Umbilical cord (tissue), 2 donors: ENCODE data around the gene SMCHD1. TPM values are rescaled to one million over a fixed set of nuclear protein-coding genes. Genes with fewer than 3 reads are reported as not detected.
A peak's percentile ranks its signal among the peaks of the same experiment; 100 is the strongest.
"Not testable (repeated sequence)": the region's sequence is repeated elsewhere in the genome, so short reads cannot be mapped to it uniquely, and the experiment has no call there.

ENCODE experiments used
- DNase-seq: peaks from one replicate; pipeline ENCODE4 v3.0.0-alpha.2; 2015; ENCODE audit warnings: low spot score
- total RNA-seq: library from RNA; depleted of rRNA; stranded (reverse); fragments of >200 nt; gene quantifications from one replicate; pipeline ENCODE4 v1.2.3, GENCODE V29; 2014; ENCODE audit warnings: low replicate concordance; ENCODE audit not compliant: insufficient read depth

Gene SMCHD1
- total RNA-seq, 1 donor from 2014 or later, result 165 TPM

DNA sequence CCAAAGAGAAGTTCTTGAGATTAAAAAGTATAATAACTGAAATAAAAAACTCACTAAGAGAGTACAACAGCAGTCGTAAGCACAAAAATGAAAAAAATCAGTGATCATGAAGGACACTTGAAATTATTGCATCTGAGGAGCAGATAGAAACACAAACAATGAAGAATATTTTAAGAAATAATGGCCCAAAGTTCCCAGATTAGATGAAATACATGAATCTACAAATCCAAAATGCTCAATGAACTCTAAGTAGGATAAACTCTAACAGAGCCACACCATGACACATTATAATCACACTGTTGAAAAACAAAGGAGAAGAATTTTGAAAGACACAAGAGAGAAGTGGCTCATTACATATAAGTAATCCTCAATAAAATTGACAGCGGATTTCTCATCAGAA lies 159.4 kb downstream of the SMCHD1 start:
- DNase-seq, result no peak

DNA sequence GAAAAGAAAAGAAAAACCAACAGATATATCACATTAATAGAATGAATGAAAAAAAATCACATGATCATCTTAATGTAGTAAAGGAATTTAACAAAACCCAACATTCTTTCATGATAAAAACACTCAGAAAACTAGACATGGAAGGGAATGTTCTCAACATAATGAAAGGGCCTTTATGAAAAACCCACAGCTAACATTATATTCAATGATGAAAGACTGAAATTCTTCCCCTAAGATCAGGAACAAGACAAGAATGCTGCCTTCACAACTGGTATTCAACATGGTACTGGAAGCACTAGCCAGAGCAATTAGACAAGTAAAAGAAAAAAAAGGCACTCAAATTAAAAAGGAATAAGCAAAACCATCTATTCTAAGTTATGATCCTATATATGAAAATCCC lies 162.8 kb downstream of the SMCHD1 start:
- no peak for DNase-seq

DNA sequence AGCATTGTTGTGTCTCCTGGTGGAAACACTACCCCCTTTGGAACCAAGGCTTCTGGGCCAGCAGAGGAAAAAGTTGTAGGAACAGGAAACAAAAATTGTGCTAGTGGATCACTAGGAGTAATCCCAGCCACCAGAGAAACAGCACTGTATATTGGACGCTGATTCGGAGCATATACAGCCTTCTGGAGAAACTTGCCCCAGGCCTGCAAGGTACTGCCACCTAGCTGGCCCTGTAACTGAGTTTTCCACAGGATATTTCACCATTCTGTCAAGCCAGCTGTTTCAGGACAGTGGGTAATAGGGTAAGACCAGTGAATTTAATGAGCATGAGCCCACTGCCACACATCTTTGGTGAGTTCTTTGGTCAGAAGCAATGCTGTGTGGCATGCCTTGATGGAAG lies 166.2 kb downstream of the SMCHD1 start:
- DNase-seq, result no peak

DNA sequence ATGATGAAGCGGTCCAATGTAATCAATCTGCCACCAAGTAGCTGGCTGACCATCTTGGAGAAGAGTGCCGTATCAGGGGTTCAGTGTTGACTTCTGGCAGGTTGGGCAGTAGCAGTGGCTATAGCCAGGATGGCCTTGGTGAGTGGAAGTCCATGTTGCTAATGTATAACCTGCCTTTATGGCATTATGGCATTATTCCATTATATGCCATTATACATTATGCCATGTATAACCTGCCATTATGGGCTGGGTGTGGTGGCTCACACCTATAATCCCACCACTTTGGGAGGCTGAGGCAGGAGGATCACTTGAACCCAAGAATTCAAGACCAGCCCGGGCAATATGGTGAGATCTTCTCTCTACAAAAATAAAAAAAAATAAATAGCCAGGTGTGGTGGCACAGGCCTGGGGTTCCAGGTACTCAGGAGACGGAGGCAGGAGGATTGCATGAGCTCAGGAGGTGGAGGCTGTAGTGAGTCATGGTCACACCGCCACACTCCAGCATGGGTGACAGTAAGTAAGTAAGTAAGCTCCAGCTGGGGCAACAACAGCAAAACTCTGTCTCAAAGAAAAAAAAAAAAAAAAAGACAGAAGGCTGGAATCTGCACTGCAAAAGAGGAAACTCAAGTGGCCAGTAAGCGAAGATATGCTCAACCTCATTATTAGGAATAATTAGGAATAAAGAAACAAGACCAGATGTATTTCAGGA lies 166.8 kb downstream of the SMCHD1 start:
- DNase-seq, result no peak

- DNase-seq, result no peak
Measured at GRCh38 chr18:2823202-2823601, 167.7 kb downstream of the SMCHD1 start.

DNA sequence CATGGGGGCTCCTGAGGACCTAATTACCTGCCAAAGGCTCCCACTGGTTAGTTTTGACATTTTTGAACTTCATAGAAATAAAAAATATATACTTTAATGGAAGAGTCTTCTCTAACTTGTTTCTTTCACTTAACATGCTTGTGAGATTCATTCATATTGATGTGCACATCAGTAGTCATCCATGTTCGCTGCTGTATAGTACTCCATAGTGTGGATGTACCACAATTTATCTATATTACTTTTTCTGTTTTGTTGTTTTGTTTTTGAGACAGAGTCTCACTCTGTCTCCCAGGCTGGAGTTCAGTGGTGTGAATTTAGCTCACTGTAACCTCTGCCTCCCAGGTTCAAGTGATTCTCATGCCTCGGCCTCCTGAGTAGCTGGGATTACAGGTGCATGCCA lies 168.4 kb downstream of the SMCHD1 start:
- no peak for DNase-seq

DNA sequence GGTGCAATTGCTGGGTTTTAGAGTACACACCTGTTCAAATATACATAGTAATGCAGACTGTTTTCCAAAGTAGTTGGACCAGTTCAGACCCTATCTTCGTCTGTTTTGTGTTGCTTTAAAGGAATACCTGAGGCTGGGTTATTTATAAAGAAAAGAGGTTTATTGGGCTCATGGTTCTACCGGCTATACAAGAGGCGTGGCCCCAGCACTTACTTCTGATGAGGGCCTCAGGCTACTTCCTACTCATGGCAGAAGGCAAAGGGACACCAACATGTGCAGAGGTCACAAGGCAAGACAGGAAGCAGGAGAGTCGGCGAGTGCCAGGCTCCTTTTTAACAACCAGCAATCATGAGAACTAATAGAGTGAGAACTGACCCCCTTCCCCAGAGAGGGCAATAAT lies 169.3 kb downstream of the SMCHD1 start:
- DNase-seq, result no peak

- DNase-seq, result peak; percentile 98
Measured at GRCh38 chr18:2825613-2826175, 170.2 kb downstream of the SMCHD1 start.

DNA sequence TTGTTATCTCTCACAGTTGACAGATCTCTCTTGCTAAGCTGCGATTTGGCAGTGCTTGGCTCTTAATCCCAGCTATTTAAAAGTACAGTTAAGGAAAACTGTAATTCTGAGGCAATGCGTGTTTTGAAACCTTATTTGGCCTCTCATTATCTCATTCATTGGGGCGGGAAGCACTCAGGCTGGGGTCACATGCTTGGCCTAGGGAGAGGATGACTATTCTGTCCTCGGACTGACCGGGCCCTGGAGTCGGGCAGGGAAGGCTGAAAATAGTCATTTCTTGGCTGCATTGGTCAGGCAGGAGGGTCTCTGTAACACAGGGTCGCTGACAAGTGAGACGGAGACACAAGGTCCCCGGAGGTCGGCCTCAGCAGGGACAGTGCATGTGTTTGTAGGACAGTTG lies 171.1 kb downstream of the SMCHD1 start:
- peak; percentile 97 for DNase-seq

- peak; percentile 76 for DNase-seq
Measured at GRCh38 chr18:2827061-2827460, 171.5 kb downstream of the SMCHD1 start.

DNA sequence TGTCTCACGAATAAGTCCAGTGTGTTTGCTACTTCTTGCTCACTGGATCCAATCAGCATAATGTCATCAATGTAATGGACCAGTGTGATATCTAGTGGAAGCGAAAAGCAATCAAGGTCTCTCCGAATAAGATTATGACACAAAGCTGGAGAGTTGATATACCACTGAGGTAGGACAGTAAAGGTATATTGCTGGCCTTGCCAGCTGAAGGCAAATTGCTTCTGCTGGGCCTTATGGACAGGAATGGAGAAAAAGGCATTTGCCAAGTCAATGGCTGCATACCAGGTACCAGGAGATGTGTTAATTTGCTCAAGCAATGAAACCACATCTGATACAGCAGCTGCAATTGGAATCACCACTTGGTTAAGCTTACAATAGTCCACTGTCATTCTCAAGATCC lies 180.6 kb downstream of the SMCHD1 start:
- DNase-seq, result not testable (repeated sequence)

DNA sequence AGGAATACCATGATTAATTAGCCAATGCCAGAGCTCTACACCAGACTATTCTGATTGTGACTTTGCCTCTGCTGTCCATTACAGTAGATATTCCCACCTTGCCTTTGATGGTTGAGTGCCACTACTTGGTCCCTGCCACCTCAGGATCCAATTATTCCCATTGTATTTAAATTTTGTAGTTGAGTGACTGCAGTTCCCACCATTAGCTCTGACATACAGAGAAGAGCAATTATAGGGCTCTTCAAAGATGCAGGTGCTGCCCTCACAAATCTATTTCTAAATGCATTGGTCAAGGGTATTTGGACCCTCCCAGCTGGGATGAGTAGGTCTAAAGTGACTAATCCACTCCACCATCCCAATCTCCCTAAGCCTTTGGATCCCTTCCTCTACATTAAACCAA lies 181.8 kb downstream of the SMCHD1 start:
- DNase-seq, result not testable (repeated sequence)

- DNase-seq, result no peak
Measured at GRCh38 chr18:2839202-2839601, 183.7 kb downstream of the SMCHD1 start.

DNA sequence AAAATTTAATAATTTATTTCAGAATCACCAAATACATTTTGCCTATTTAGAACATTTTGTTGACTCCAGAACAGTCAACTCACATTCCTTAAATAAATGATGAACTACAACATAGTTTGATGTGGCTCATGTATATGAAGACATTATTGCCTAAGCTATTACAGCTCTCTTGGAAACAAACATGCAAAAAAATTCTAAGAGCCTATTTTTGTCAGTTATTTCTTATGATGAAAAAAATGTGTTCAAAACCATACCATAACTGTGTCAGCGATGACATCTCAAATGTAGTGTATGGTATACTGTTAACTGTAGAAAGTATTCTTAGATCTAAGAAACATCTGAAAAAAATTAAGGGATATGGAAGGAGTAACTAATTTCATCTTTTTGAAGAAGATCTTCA lies 185.0 kb downstream of the SMCHD1 start:
- DNase-seq, result no peak

DNA sequence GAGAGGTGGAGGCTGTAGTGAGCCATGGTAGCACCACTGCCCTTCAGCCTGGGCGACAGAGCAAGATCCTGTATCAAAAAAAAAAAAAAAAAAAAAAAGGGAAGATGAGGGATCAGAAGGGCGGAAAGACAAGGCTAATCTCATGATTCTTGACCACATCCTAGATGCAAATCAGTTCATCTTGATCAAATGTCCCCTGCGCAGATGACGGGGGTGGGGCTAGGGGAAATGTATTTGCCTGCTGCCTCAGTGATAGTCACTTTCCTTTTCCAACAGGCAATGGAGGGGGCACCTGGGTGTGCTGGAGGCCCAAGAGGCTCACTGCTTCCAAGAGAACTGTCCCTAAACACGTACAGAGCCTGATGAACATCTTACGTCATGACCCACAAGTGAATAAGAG lies 187.6 kb downstream of the SMCHD1 start:
- no peak for DNase-seq

- no peak for DNase-seq
Measured at GRCh38 chr18:2845172-2845571, 189.6 kb downstream of the SMCHD1 start.

GRCh38 chr18:2846636-2847316 lies 191.2 kb downstream of the SMCHD1 start, which contains the start of gene EMILIN2:
TSS of gene EMILIN2 (plus strand) at chr18:2847006. CDS start at chr18:2847189, 183 bp downstream.
- DNase-seq, result peak; percentile 83

DNA sequence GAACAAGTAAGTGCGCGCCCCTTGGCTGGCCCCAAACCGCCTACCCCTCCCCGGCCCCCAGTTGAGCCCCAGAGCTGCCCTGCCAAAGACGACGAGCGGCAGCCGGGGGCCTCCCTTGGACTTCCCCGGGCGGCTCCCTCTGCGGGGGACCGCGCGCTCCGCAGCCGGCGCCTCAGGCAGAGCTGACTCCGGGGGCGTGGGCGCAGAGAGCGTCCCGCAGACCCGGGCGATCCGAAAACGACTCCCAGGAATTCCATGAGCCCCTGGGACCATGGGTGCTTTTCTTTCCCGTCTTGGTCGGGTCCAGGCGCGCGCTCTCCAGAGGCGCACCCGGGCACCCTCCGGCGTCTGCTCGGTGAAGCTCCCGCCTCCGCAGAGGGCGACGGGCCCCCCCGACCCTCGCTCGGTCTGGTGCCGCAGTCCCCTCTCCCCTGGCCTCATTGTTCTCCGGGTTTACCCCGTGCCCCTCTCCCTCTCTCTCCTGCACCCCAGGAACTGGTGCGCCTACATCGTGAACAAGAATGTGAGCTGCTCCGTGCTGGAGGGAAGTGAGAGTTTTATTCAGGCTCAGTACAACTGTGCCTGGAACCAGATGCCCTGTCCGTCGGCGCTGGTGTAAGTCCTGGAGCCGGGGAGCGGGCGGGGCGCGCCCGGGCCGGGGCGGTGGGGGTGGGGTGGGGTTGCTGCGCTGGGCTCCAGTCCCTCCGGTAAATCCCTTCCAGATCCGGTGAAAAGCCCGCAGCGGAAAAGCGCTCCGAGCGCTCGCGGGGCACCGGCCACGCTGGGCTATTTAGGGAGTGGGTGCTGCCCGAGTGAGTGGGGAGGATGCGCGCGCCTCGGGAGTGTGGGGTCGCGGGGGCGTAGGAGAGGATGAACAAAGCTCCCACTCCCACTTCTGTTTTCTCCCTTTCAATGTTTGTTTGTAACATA lies 192.1 kb downstream of the SMCHD1 start:
- peak; percentile 68 for DNase-seq

DNA sequence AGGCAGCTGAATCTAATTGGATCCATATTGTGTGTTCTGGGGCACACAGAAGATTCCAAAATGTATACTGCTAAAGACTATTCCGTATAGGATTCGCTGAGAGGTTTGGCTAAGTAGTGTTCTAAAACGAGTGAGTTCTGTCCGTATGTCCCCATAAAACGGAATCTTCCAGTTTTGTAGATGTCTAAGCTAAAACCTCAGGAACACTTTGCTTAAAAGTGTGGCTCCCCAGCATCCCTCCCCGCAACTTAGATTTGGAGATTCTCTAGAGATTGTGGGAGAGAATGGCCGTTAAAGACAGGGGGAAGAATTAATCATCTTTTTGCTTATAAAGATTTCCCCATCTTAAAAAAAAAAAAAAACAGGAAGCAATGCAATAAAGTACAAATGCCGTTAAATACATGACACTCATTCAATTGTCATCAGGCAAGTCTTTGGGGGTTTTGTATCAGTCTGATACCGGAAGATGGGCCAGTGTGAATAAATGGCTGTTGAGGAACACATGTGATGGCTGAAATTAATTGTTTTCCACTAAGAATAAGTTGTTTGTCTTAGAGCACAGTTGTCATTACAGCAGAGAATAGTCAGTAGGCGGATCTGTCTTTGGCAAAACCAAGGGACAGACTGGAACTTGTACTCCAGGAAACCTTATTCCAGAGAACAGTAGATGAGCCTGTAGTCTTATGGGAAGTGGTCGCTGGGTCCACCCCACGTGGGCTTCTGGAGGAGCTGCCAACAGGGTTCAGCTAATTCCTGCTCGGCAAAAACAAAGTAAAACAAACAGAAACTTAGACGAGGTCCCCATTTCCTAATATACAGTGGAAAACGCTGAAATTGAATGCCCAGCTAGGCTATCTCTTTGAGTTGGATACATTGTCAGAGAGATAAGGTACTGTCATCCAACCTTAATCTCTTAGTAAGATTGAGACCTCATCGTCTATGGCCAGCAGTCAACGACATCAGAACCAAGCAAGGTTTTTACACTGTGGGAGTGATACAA lies 193.0 kb downstream of the SMCHD1 start:
- peak; percentile 35 for DNase-seq

GRCh38 chr18:2850816-2851215 lies 195.3 kb downstream of the SMCHD1 start:
- no peak for DNase-seq

- DNase-seq, result peak; percentile 58
Measured at GRCh38 chr18:2851771-2852170, 196.2 kb downstream of the SMCHD1 start.
